Measurements from ENCODE around the gene MAPRE2.

- no peak for TF ChIP-seq CTCF (IDR thresholded peaks at IDR 0.05; ENCODE audit: low read depth, low read length, poor library complexity, severe bottlenecking)
- no peak for TF ChIP-seq EZH2phosphoT487 (IDR thresholded peaks at IDR 0.05; ENCODE audit: borderline replicate concordance, low read length)
Observed at GRCh38 chr18:35038881-35039491, 2.2 kb upstream of the MAPRE2 start.
